ENCODE results near the gene PPM1N. TPM values are rescaled to one million over a fixed set of nuclear protein-coding genes. Genes with fewer than 3 reads are reported as not detected.

PPM1N gene
- total RNA-seq, 6 experiments from 2014 or later, result 0.80 to 1.3 (median 1.1) TPM

DNA sequence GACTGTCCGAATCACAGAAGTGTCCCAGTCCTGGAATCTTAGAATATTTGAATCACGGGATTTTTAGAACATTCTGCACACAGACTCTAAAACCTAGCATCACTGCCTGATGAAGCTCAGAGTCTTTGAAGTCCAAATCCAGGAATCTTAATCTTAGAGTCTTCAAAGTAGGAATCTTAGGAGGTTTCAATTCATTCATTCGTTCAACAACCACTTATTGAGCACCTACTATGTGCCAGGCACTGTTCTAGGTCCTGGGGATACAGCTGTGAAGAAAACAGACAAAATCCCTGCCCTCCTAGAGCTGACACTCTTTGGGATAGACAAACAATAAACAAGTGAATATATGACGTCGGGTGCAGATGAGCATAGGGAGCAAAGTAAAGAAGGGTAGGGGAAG, 3.1 kb upstream of the PPM1N start:
- peaks cover 36% of the 10 kb centered on the region for H3K4me1 Mint-ChIP-seq (ENCODE audit: low read depth)
- H3K4me3 Mint-ChIP-seq, result peak overlapping the region; percentile 89
- DNase-seq, result no peak
- H3K36me3 Mint-ChIP-seq (ENCODE audit: low read depth), result no peaks in the 10 kb centered on the region
- no peak overlapping the region for H3K27ac Mint-ChIP-seq
- peaks cover 10% of the 10 kb centered on the region for H3K27me3 Mint-ChIP-seq (ENCODE audit: insufficient read depth)
- TF ChIP-seq, protein P1, sequence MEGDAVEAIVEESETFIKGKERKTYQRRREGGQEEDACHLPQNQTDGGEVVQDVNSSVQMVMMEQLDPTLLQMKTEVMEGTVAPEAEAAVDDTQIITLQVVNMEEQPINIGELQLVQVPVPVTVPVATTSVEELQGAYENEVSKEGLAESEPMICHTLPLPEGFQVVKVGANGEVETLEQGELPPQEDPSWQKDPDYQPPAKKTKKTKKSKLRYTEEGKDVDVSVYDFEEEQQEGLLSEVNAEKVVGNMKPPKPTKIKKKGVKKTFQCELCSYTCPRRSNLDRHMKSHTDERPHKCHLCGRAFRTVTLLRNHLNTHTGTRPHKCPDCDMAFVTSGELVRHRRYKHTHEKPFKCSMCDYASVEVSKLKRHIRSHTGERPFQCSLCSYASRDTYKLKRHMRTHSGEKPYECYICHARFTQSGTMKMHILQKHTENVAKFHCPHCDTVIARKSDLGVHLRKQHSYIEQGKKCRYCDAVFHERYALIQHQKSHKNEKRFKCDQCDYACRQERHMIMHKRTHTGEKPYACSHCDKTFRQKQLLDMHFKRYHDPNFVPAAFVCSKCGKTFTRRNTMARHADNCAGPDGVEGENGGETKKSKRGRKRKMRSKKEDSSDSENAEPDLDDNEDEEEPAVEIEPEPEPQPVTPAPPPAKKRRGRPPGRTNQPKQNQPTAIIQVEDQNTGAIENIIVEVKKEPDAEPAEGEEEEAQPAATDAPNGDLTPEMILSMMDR (IDR thresholded peaks at IDR 0.05), result no peak
- no peaks in the 10 kb centered on the region for H3K9me3 Mint-ChIP-seq

DNA sequence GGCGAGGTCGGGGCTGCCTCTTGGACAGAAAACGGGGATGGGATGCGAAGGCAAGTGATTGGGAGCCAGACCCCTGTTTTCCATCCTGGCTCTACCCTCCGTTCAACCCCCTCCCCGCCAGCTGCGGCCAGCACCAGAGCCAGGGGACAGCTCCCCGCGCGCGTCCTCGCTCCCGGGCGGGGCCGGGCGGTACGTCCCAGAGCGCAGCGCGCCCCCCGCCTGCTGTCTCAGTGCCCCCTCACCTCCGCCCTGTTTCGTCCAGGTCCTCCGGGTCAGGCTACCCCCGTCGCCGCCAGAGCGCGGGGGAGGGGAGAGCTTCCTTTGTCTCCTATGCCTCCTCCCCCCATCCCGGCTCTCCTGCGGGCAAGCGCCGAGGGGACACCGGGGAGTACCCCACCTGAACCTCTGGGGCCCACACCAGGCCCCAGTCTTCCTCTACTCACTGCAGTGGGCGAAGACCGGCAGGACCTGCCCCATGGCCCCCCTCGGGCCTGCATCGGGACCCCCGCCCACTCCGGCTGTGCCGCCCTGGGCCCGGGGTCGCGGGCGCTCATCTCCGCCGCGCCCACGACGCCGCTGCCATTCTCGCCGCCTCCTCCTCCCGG, 1.8 kb upstream of the PPM1N start:
- H3K4me1 Mint-ChIP-seq (ENCODE audit: low read depth), result peaks cover 41% of the 10 kb centered on the region
- TF ChIP-seq, protein P1 (IDR thresholded peaks at IDR 0.05), result no peak
- H3K4me3 Mint-ChIP-seq, result peak overlapping the region; percentile 89
- H3K9me3 Mint-ChIP-seq, result no peaks in the 10 kb centered on the region
- peaks cover 10% of the 10 kb centered on the region for H3K27me3 Mint-ChIP-seq (ENCODE audit: insufficient read depth)
- DNase-seq, result no peak
- H3K36me3 Mint-ChIP-seq (ENCODE audit: low read depth), result no peaks in the 10 kb centered on the region
- no peak overlapping the region for H3K27ac Mint-ChIP-seq

DNA sequence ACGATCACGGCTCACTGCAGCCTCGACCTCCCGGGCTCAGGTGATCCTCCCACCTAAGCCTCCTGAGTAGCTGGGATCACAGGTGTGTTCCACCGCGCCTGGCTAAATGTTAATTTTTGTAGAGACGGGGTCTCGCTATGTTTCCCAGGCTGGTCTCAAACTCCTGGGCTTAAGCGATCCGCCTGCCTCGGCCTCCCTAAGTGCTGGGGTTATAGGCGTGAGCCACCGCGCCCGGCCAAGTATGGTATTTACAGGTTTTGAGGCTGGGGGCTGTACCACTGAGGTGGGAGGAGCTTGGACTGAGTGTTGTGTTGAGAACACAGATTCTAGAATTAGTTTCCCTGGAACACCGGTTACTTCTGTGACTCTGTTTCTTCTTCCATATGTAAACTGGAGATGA, 452 bp upstream of the PPM1N start:
- TF ChIP-seq, protein P1 (IDR thresholded peaks at IDR 0.05), result no peak
- H3K36me3 Mint-ChIP-seq (ENCODE audit: low read depth), result no peaks in the 10 kb centered on the region
- peaks cover 10% of the 10 kb centered on the region for H3K27me3 Mint-ChIP-seq (ENCODE audit: insufficient read depth)
- peak overlapping the region; percentile 3; the same call in 1 of the 2 replicates for H3K4me3 Mint-ChIP-seq
- no peaks in the 10 kb centered on the region for H3K9me3 Mint-ChIP-seq
- H3K4me1 Mint-ChIP-seq (ENCODE audit: low read depth), result peaks cover 35% of the 10 kb centered on the region
- DNase-seq, result no peak
- H3K27ac Mint-ChIP-seq, result no peak overlapping the region

DNA sequence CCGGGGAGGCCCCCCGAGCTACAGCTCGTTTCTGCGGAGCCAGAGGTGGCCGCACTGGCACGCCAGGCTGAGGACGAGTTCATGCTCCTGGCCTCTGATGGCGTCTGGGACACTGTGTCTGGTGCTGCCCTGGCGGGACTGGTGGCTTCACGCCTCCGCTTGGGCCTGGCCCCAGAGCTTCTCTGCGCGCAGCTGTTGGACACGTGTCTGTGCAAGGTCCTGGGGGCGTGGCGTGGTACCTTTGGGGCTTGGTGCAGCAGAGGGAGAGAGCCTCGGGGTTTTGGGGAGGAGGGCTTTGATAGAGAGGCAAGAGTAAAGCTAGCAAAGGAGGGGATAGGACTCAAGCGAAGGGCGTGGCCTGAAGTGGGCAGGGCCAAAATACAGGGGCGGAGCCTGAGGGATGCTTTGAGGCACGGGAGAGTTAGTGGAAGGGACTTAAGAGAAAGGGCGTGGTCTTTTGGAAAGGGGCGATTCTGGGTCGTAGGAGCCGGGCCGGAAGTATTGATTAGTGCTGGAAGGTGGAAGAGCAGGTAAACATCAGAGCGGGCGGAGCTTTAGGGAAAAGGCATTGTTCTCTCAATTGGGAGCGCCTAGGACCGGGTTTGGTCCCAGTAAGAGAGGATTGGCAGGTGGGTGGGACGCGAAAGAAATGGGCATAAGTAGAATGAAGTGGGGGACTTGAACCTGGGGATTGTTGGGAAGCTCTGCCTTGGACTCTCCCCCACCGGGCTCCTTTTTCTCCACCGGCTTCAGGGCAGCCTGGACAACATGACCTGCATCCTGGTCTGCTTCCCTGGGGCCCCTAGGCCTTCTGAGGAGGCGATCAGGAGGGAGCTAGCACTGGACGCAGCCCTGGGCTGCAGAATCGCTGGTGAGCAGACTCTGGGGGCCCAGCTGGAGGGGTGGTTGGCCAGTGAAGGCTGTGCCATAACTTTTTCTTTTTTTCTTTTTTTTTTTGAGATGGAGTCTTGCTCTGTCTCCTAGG, 1.2 kb downstream of the PPM1N start:
- Mint-ChIP-seq H3K4me1 (ENCODE audit: low read depth) (peaks cover 26% of the 10 kb centered on the region), H3K9me3 (no peaks in the 10 kb centered on the region), H3K27me3 (ENCODE audit: insufficient read depth) (peaks cover 10% of the 10 kb centered on the region), H3K4me3 (no peak overlapping the region; the same call in 1 of the 2 replicates), H3K27ac (no peak overlapping the region), H3K36me3 (ENCODE audit: low read depth) (no peaks in the 10 kb centered on the region)
- DNase-seq, result no peak
- TF ChIP-seq, protein P1 (IDR thresholded peaks at IDR 0.05), result no peak

DNA sequence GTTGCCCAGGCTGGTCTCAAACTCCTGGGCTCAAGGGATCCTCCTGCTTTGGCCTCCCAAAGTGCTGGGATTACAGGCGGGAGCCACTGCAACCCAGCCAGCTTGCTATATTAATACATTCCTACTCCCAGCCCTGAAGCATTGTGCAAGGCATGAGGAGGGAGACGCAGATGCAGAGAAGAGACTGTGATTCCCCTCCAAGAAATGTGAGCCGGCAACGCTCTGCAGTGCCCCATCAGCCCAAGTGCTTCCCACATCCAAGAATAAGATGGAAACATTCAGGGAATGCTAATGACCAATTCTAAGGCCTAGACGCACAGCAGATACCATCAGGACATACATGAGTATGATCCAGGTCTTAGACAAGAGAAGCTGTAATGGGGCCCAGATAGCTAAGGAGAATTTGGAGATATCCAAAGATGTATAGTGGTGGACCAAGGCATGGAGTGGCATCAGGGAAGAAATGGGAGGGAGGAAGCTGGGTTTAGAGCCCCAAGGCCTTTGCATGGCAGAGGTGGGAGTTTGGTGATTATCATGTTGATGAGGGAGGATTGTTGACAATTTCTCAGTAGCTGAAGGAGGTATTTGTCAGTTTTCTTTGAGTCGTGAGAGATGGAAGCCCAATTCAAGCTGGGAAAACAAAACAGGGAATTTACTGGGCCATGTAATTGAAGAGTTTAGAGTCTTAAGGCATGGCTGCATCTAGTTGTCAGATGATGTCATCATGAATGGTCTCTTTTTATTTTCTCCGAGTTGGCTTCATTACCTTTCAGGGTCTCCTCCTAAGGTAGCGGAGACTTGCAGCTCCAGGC, 2.9 kb downstream of the PPM1N start:
- Mint-ChIP-seq H3K27me3 (ENCODE audit: insufficient read depth) (peaks cover 9% of the 10 kb centered on the region), H3K9me3 (no peaks in the 10 kb centered on the region), H3K27ac (no peak overlapping the region), H3K36me3 (ENCODE audit: low read depth) (no peaks in the 10 kb centered on the region), H3K4me3 (no peak overlapping the region), H3K4me1 (ENCODE audit: low read depth) (peaks cover 42% of the 10 kb centered on the region)
- DNase-seq, result no peak
- TF ChIP-seq, protein P1 (IDR thresholded peaks at IDR 0.05), result no peak
